Measurements from ENCODE around the gene PRR30. TPM values are rescaled to one million over a fixed set of nuclear protein-coding genes. Genes with fewer than 3 reads are reported as not detected.

PRR30 gene
- total and polyA plus RNA-seq, 10 of the 15 experiments (the other 5 are each of a cell fraction or from before 2014, with no cell fraction given) = not detected

DNA sequence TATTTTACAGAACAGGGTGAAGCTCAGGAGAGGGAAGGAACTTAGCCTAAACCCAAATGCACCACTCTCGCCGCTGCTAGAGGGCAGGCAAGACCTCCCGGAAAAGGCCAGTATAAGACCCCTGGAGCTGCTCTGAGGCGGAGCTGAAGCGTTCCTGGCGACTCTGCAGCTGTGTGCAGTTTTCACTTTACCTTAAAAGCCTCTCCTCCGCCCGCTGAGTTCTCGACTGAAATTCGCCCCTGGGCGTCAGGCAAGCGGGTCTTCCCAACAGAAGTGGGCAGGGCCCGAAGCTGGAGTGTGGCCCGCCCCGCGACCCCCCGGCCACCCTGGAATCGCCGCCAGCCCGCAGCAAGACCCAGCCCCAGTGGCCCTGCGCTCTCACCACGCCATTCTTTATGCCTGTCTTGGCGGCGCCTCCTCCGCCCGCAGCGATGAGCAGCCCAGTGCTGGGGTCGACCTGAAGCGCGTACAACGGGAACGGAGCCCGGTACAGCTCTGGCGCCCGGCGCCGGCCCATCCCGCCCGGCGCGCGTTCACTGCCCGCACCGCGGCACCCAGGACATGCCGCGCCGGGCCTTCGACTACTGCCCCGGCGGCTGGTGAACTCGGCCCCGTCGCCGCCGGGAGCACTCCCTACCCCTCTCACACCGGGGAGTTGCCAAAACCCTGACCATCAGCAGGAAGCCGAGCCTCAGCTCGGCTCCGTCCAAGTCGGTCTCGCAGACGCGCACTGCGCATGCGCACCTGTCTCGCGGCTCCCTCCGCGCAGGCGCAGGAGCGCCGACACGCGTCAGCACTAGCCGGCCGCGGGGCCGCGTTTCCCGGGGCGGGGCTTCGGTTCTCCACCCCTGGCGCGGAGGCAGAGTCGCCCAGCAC is 5.1 kb downstream of the PRR30 start, which contains the start of gene PREB (continued):
- TF ChIP-seq, protein P1, sequence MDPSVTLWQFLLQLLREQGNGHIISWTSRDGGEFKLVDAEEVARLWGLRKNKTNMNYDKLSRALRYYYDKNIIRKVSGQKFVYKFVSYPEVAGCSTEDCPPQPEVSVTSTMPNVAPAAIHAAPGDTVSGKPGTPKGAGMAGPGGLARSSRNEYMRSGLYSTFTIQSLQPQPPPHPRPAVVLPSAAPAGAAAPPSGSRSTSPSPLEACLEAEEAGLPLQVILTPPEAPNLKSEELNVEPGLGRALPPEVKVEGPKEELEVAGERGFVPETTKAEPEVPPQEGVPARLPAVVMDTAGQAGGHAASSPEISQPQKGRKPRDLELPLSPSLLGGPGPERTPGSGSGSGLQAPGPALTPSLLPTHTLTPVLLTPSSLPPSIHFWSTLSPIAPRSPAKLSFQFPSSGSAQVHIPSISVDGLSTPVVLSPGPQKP (IDR thresholded peaks at IDR 0.05; ENCODE audit: low read depth, low read length) = no peak
- TF ChIP-seq RUNX3 (IDR thresholded peaks at IDR 0.05; ENCODE audit: low read length) (no peak), EP300 (IDR thresholded peaks at IDR 0.05; ENCODE audit: borderline replicate concordance in 1 of 2, control insufficient read depth in 1 of 2, low read depth in 2 of 2, low read length in 2 of 2) (no peak), PML (IDR thresholded peaks at IDR 0.05; ENCODE audit: low read length) (no peak), NR2C1 (IDR thresholded peaks at IDR 0.05) (no peak), ZNF274 (IDR thresholded peaks at IDR 0.05; ENCODE audit: insufficient read depth, insufficient read length) (no peak), POLR2AphosphoS5 (IDR thresholded peaks at IDR 0.05; ENCODE audit: low read length) (peak; percentile 89), POU2F2 (IDR thresholded peaks at IDR 0.05; ENCODE audit: borderline replicate concordance, low read depth, low read length) (no peak), CBX3 (IDR thresholded peaks at IDR 0.05; ENCODE audit: borderline replicate concordance, low read depth) (no peak), MEF2B (IDR thresholded peaks at IDR 0.05; ENCODE audit: partially characterized antibody, poor library complexity, severe bottlenecking) (peak; percentile 22), NFIC (IDR thresholded peaks at IDR 0.05; ENCODE audit: low read depth, low read length) (no peak), SREBF2 (IDR thresholded peaks at IDR 0.05; ENCODE audit: low read length) (no peak), SP1 (IDR thresholded peaks at IDR 0.05; ENCODE audit: low read depth, low read length) (no peak), RAD21 (IDR thresholded peaks at IDR 0.05; ENCODE audit: insufficient read depth, low read depth, low read length) (peak; percentile 45; the same call in 1 of the 2 replicates), ZNF207 (IDR thresholded peaks at IDR 0.05; ENCODE audit: borderline replicate concordance) (no peak), SMARCA5 (IDR thresholded peaks at IDR 0.05) (no peak), TBL1XR1 (IDR thresholded peaks at IDR 0.05; ENCODE audit: low read depth, low read length) (no peak), ZNF384 (IDR thresholded peaks at IDR 0.05; ENCODE audit: borderline replicate concordance, low read depth, low read length) (no peak), LARP7 (IDR thresholded peaks at IDR 0.05) (peak; percentile 71; the same call in 1 of the 2 replicates)
- TF ChIP-seq, protein P2, sequence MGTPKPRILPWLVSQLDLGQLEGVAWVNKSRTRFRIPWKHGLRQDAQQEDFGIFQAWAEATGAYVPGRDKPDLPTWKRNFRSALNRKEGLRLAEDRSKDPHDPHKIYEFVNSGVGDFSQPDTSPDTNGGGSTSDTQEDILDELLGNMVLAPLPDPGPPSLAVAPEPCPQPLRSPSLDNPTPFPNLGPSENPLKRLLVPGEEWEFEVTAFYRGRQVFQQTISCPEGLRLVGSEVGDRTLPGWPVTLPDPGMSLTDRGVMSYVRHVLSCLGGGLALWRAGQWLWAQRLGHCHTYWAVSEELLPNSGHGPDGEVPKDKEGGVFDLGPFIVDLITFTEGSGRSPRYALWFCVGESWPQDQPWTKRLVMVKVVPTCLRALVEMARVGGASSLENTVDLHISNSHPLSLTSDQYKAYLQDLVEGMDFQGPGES (IDR thresholded peaks at IDR 0.05) = no peak
- TF ChIP-seq, protein P3, sequence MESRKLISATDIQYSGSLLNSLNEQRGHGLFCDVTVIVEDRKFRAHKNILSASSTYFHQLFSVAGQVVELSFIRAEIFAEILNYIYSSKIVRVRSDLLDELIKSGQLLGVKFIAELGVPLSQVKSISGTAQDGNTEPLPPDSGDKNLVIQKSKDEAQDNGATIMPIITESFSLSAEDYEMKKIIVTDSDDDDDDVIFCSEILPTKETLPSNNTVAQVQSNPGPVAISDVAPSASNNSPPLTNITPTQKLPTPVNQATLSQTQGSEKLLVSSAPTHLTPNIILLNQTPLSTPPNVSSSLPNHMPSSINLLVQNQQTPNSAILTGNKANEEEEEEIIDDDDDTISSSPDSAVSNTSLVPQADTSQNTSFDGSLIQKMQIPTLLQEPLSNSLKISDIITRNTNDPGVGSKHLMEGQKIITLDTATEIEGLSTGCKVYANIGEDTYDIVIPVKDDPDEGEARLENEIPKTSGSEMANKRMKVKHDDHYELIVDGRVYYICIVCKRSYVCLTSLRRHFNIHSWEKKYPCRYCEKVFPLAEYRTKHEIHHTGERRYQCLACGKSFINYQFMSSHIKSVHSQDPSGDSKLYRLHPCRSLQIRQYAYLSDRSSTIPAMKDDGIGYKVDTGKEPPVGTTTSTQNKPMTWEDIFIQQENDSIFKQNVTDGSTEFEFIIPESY (IDR thresholded peaks at IDR 0.05) = no peak
- TF ChIP-seq, protein P4, sequence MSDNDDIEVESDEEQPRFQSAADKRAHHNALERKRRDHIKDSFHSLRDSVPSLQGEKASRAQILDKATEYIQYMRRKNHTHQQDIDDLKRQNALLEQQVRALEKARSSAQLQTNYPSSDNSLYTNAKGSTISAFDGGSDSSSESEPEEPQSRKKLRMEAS (IDR thresholded peaks at IDR 0.05; ENCODE audit: low read depth, low read length) = no peak
- TF ChIP-seq, protein P5, sequence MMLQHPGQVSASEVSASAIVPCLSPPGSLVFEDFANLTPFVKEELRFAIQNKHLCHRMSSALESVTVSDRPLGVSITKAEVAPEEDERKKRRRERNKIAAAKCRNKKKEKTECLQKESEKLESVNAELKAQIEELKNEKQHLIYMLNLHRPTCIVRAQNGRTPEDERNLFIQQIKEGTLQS (IDR thresholded peaks at IDR 0.05; ENCODE audit: borderline replicate concordance, extremely low read depth, low read depth, low read length) = peak; percentile 73; the same call in 1 of the 2 replicates
- TF ChIP-seq, protein P6, sequence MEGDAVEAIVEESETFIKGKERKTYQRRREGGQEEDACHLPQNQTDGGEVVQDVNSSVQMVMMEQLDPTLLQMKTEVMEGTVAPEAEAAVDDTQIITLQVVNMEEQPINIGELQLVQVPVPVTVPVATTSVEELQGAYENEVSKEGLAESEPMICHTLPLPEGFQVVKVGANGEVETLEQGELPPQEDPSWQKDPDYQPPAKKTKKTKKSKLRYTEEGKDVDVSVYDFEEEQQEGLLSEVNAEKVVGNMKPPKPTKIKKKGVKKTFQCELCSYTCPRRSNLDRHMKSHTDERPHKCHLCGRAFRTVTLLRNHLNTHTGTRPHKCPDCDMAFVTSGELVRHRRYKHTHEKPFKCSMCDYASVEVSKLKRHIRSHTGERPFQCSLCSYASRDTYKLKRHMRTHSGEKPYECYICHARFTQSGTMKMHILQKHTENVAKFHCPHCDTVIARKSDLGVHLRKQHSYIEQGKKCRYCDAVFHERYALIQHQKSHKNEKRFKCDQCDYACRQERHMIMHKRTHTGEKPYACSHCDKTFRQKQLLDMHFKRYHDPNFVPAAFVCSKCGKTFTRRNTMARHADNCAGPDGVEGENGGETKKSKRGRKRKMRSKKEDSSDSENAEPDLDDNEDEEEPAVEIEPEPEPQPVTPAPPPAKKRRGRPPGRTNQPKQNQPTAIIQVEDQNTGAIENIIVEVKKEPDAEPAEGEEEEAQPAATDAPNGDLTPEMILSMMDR (IDR thresholded peaks at IDR 0.05 in 2 of 3, conservative IDR thresholded peaks at IDR 0.05 in 1 of 3; ENCODE audit: control insufficient read depth in 2 of 3, extremely low read depth in 1 of 3, insufficient read depth in 1 of 3, low read depth in 3 of 3, low read length in 3 of 3) = peak; percentile 38 to 43 (median 41); a peak in 4 of 6 replicates

Measured in GM12878 (cell line).